Muscle of leg (tissue), 11 donors: ENCODE data around the gene SLC26A2. TPM values are rescaled to one million over a fixed set of nuclear protein-coding genes. Genes with fewer than 3 reads are reported as not detected.

Source experiments
- DNase-seq: peaks from one replicate; pipeline ENCODE4 v3.0.0; 2013
- H3K27ac ChIP-seq: one replicate; pipeline ENCODE4 v1.5.1; 2013; ENCODE audit warnings: mild to moderate bottlenecking, low read length, control low read depth
- H3K27me3 ChIP-seq: one replicate; pipeline ENCODE4 v1.6.1; 2013; ENCODE audit warnings: low read length; ENCODE audit not compliant: control insufficient read depth, insufficient read depth
- H3K36me3 ChIP-seq: one replicate; pipeline ENCODE4 v1.6.1; 2013; ENCODE audit warnings: low read length; ENCODE audit not compliant: control insufficient read depth, insufficient read depth
- H3K4me1 ChIP-seq: one replicate; pipeline ENCODE4 v1.6.1; 2013; ENCODE audit warnings: low read length; ENCODE audit not compliant: control insufficient read depth, insufficient read depth
- H3K4me3 ChIP-seq: one replicate; pipeline ENCODE4 v1.5.1; 2013; ENCODE audit warnings: low read length, control low read depth
- H3K9me3 ChIP-seq: replicated peaks from 2 replicates; pipeline ENCODE4 v1.6.1; 2013; ENCODE audit warnings: low read depth, low read length; ENCODE audit not compliant: control insufficient read depth
- WGBS: methylation state at CpG from one replicate; pipeline ENCODE4 v1.1.5; 2013; ENCODE audit warnings: missing lambda C conversion rate; ENCODE audit not compliant: insufficient coverage; 5-methylcytosine and 5-hydroxymethylcytosine counted together
- polyA plus RNA-seq, 8 donors: library from polyadenylated mRNA; unstranded; fragments of 120-200 nt; gene quantifications; one replicate each; pipeline versions ENCODE4 v1.2.1 to v1.2.3, GENCODE V29; 2013; ENCODE audit warnings: inconsistent platforms in 1 of 8, low replicate concordance in 1 of 8; ENCODE audit not compliant: insufficient read length in 8 of 8, insufficient read depth in 1 of 8
- total RNA-seq: library from RNA; stranded (reverse); fragments of 120-200 nt; gene quantifications from one replicate; pipeline ENCODE4 v1.2.4, GENCODE V29; 2013

Gene SLC26A2
- total and polyA plus RNA-seq, 9 donors, result 8.6 to 14.5 (median 10.4) TPM

DNA sequence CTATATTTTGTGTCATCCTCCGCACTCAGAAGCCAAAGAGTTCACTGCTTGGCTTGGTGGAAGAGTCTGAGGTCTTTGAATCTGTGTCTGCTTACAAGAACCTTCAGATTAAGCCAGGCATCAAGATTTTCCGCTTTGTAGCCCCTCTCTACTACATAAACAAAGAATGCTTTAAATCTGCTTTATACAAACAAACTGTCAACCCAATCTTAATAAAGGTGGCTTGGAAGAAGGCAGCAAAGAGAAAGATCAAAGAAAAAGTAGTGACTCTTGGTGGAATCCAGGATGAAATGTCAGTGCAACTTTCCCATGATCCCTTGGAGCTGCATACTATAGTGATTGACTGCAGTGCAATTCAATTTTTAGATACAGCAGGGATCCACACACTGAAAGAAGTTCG, 20.6 kb downstream of the SLC26A2 start:
- WGBS, result no CpG with 5 or more reads among the region's 3 CpGs
- no peak for DNase-seq
- H3K4me1 ChIP-seq, result no peaks in the 10 kb centered on the region
- no peak overlapping the region for H3K4me3 ChIP-seq
- no peaks in the 10 kb centered on the region for H3K27me3 ChIP-seq
- H3K36me3 ChIP-seq, result peaks cover 30% of the 10 kb centered on the region
- H3K27ac ChIP-seq, result no peak overlapping the region
- H3K9me3 ChIP-seq, result no peaks in the 10 kb centered on the region

GRCh38 chr5:149982505-149982904, 21.9 kb downstream of the SLC26A2 start:
- no peaks in the 10 kb centered on the region for H3K27me3 ChIP-seq
- H3K9me3 ChIP-seq, result no peaks in the 10 kb centered on the region
- no peak for DNase-seq
- no peak overlapping the region for H3K4me3 ChIP-seq
- H3K36me3 ChIP-seq, result peaks cover 30% of the 10 kb centered on the region
- no peaks in the 10 kb centered on the region for H3K4me1 ChIP-seq
- no peak overlapping the region for H3K27ac ChIP-seq

DNA sequence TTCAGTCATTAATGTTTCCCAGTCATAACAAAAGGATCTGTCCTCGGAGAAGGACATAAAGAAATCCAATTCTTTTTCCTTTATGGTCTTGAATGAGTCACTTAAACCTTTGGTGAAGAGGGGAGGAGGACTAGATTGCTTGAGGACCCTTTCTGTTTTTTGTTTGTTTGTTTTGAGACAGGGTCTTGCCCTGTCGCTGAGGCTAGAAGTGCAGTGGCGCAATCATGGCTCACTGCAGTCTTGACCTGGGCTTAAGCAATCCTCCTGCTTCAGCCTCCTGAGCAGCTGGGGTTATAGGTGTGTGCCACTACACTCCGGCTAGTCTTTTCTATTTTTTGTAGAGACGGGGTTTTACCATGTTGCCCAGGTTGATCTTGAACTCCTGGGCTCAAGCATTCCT, 27.6 kb downstream of the SLC26A2 start:
- H3K9me3 ChIP-seq, result no peaks in the 10 kb centered on the region
- 79% methylated on average over 2 of the region's 5 CpGs for WGBS
- H3K36me3 ChIP-seq, result peaks cover 3% of the 10 kb centered on the region
- H3K4me3 ChIP-seq, result no peak overlapping the region
- no peaks in the 10 kb centered on the region for H3K27me3 ChIP-seq
- DNase-seq, result no peak
- no peak overlapping the region for H3K27ac ChIP-seq
- H3K4me1 ChIP-seq, result no peaks in the 10 kb centered on the region

GRCh38 chr5:149990518-149991376, 30.2 kb downstream of the SLC26A2 start:
- DNase-seq, result peak; percentile 79
- no peaks in the 10 kb centered on the region for H3K4me1 ChIP-seq
- H3K27ac ChIP-seq, result no peak overlapping the region
- H3K36me3 ChIP-seq, result peaks cover 9% of the 10 kb centered on the region
- no peaks in the 10 kb centered on the region for H3K27me3 ChIP-seq
- WGBS, result 66% methylated on average over 4 of the region's 4 CpGs
- H3K4me3 ChIP-seq, result no peak overlapping the region
- H3K9me3 ChIP-seq, result no peaks in the 10 kb centered on the region

- WGBS, result no CpG with 5 or more reads among the region's 3 CpGs
- H3K27ac ChIP-seq, result no peak overlapping the region
- H3K9me3 ChIP-seq, result no peaks in the 10 kb centered on the region
- H3K27me3 ChIP-seq, result no peaks in the 10 kb centered on the region
- H3K4me1 ChIP-seq, result no peaks in the 10 kb centered on the region
- DNase-seq, result no peak
- no peak overlapping the region for H3K4me3 ChIP-seq
- peaks cover 9% of the 10 kb centered on the region for H3K36me3 ChIP-seq
Observed at GRCh38 chr5:149993471-149993870, 32.9 kb downstream of the SLC26A2 start.

DNA sequence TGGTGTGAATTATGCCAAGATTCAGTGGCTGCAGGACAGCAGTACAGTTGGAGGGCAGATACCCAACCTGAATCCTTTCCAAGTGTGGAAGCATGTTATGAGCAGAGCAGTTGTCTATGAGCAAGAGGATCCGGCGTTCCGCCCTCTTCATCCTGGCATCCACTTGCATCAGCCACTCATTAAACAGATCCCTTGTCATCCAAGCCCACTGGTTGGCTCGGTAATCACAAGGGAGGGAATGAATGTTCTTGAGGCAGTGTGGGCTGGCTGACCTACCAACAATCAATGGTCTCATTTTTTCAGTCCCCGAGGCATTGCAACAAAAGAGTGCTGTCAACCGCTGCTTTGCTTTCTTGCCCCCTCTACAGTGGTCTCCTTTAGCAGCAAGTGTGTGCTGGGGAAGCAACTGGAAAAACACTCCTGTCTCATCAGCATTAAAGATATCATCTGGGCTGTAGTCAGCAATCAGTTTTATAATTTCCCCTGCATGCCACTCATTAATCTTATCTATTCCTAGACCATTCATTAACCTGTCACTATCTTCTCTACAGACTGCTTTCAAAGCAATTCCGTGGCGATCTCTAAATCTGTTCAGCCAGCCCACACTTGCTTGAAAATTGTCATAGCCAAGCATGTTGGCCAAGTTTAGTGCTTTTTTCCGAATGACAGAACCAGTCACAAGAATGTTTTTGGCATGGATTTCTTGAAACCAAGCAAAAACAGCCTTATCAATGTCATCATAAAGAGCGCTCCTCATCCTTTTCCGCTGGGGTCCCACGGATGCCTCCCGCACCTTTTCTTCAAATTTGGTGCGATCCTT, 35.0 kb downstream of the SLC26A2 start:
- H3K36me3 ChIP-seq, result peaks cover 9% of the 10 kb centered on the region
- H3K4me1 ChIP-seq, result peaks cover 8% of the 10 kb centered on the region
- DNase-seq, result no peak
- H3K4me3 ChIP-seq, result no peak overlapping the region
- no peak overlapping the region for H3K27ac ChIP-seq
- WGBS, result 89% methylated on average over 4 of the region's 14 CpGs
- H3K9me3 ChIP-seq, result no peaks in the 10 kb centered on the region
- no peaks in the 10 kb centered on the region for H3K27me3 ChIP-seq

- Histone ChIP-seq H3K4me1 (peaks cover 10% of the 10 kb centered on the region), H3K4me3 (no peak overlapping the region), H3K27me3 (no peaks in the 10 kb centered on the region), H3K9me3 (no peaks in the 10 kb centered on the region), H3K36me3 (peaks cover 9% of the 10 kb centered on the region), H3K27ac (no peak overlapping the region)
- DNase-seq, result no peak
- WGBS, result 68% methylated on average over 4 of the region's 6 CpGs
Observed at GRCh38 chr5:149996205-149996890, 35.8 kb downstream of the SLC26A2 start.

DNA sequence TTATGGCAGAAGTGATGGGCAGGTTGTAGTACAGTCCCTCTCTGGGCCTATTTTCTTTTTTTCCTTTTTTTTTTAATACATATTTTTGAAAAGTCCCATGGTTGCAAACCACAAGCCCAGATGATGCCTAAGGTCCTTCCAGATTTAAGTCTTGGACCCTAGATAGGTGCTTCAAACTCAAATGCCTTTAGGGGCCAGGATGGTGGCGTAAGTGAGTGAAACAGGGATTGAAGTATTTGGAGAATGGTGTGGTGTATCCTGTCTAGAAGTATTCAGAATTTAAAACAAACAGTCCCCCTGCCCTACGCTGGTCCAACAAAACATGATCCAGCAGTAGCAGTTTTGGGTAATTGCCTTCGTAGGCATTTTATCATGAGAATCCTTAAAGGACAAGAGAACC, 37.7 kb downstream of the SLC26A2 start:
- H3K27ac ChIP-seq, result no peak overlapping the region
- 100% methylated on average over 2 of the region's 3 CpGs for WGBS
- no peak overlapping the region for H3K4me3 ChIP-seq
- no peaks in the 10 kb centered on the region for H3K9me3 ChIP-seq
- no peaks in the 10 kb centered on the region for H3K27me3 ChIP-seq
- H3K36me3 ChIP-seq, result peaks cover 9% of the 10 kb centered on the region
- H3K4me1 ChIP-seq, result peaks cover 17% of the 10 kb centered on the region
- DNase-seq, result no peak

DNA sequence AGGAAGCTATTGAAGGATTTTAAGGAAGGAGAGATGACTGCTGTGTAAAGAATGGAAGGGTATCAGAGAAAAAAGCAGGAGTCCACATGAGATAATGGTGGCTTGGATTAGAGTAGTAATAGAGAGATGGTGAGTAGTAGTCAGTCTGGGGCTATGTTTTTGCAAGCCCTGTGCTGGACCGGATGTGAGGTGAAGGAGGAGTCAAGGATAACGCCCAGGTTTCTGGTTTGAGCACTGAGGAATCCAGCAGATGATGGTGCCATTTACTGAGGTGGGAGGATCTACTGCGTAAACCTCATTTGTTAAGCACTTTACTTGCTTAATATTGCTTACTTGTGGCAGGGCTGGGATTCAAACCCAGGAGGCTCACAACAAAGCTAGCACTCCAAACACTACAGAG, 38.8 kb downstream of the SLC26A2 start:
- Histone ChIP-seq H3K36me3 (peaks cover 11% of the 10 kb centered on the region), H3K27me3 (no peaks in the 10 kb centered on the region), H3K9me3 (no peaks in the 10 kb centered on the region), H3K4me1 (peaks cover 17% of the 10 kb centered on the region), H3K4me3 (peak overlapping the region; percentile 88), H3K27ac (no peak overlapping the region)
- 73% methylated on average over 2 of the region's 3 CpGs for WGBS
- no peak for DNase-seq

DNA sequence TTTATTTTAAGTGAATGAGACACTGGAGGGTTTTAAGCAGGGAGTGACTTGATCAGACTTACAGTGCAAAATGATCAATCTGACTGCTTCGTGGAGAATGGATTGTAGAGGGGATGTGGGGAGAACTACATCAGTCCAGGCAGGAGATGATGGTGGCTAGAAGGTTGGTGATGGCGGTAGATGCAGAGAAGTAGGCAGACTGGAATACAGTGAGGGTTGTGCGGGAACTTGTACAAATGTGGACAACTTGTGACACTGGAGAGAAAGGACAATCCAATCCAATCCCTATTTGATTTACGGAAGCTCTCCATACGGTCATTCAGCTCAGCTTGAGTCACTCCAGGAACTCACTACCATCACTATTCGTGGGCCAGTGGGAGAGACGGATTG, 39.3 kb downstream of the SLC26A2 start:
- Histone ChIP-seq H3K4me1 (peaks cover 17% of the 10 kb centered on the region), H3K36me3 (peaks cover 15% of the 10 kb centered on the region), H3K27ac (peak overlapping the region; percentile 93), H3K27me3 (no peaks in the 10 kb centered on the region), H3K4me3 (peak overlapping the region; percentile 88), H3K9me3 (no peaks in the 10 kb centered on the region)
- WGBS, result 26% methylated on average over 2 of the region's 7 CpGs
- no peak for DNase-seq
